Erythroblast (primary cell): ENCODE results near the gene SIGLEC9.

Source experiments
- GATA1 ChIP-seq: IDR thresholded peaks from 2 replicates; pipeline ENCODE4 v1.6.1; 2011; ENCODE audit warnings: low read depth, mild to moderate bottlenecking, control low read depth, low read length, moderate library complexity
- POLR2A ChIP-seq: IDR thresholded peaks from 2 replicates; pipeline ENCODE4 v1.6.1; 2011; ENCODE audit warnings: mild to moderate bottlenecking, low read length

GRCh38 chr19:51127032-51127431, 2.3 kb downstream of the SIGLEC9 start:
- TF ChIP-seq POLR2A = no peak
- no peak for TF ChIP-seq GATA1
